ENCODE results near the gene ZC3H7B. TPM values are rescaled to one million over a fixed set of nuclear protein-coding genes. Genes with fewer than 3 reads are reported as not detected.

ZC3H7B gene
- total and polyA plus RNA-seq, 12 donors = 31.2 to 133 (median 77.6) TPM

DNA sequence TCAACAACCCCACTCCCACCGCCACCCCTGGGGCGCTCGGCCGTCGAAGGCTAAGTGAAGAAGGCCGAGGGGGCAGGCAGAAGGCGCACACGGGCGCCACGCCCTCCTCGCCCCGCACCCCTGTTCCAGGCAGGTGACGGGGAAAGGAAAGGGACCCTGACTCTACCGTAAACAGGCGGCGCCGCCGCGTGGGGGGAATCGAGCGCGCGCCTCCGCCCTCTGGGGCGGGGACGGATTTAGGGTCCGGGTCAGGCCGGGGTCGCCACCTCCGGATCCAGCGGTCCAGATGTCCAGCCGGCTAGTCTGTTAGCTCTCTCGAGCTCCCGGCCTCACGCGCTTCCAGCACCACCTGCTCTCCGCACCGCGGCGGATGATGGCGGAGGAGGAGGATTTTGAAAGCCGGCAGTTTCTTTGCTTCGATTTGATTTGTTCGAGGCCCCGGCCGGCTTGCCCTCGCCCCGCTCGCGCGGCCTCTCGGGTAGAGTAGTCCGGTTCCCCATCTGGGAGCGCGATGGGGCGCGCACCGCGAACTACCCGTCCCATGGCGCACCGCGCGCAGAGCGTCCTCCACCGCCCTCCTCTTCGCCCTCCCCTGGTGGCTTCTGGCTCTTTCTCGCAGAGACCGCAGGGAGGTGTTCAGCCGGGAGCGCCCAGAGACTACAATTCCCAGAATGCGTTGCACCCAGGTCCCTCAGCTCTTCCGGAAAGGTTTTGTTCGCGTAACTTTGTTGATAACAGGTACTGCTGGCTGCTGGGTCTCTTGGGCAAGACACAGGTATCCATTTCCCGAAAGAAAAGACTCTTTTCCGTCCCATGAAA, 15.3 kb upstream of the ZC3H7B start, which contains the start of gene RANGAP1:
RANGAP1 (minus strand) TSS at position 368 of the 819 bp plus-strand sequence. CDS start 5,143 bp downstream, outside the sequence.
- WGBS, 4 donors = 0 to 1% (median 0%) methylated on average over 10 to 77 of the region's 77 CpGs
- no peaks in the 10 kb centered on the region for H3K27me3 ChIP-seq

DNA sequence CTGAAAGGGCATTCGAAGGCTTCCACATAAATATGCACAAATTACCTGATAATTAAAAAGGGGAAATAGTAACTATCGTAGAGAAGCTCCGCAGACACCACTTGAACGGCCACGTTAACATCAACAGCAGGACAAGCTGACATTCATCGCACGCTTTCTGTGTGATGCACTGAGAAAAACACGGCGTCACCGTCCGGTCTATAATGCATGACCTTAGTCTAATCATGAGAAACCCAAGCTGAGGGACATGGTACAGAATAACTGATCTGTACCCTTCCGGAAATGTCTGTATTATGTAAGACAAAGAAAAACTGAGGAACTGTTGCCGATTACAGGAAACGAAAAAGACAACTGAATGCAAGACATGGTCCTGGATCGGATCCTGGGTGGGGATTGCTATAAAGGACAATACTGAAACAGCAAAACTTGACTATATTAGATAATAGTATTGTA, 14.7 kb upstream of the ZC3H7B start:
- Histone ChIP-seq H3K9me3 (replicated peaks in 1 of 3) (no peaks in the 10 kb centered on the region), H3K4me1 (replicated peaks in 1 of 2) (peaks cover 0 to 37% of the 10 kb centered on the region in 2 donors), H3K27ac (peak overlapping the region; percentile 80 to 98 (median 86)), H3K36me3 (replicated peaks in 1 of 2) (peaks cover 0 to 8% of the 10 kb centered on the region in 2 donors), H3K27me3 (no peaks in the 10 kb centered on the region), H3K4me3 (peak overlapping the region in 3 of 4 donors; percentile 34 to 86 (median 72))
- peak in 5 of 7 donors; percentile 52 to 78 (median 57) for DNase-seq
- no peak for TF ChIP-seq POLR2A (IDR thresholded peaks at IDR 0.05)
- TF ChIP-seq, protein P1, sequence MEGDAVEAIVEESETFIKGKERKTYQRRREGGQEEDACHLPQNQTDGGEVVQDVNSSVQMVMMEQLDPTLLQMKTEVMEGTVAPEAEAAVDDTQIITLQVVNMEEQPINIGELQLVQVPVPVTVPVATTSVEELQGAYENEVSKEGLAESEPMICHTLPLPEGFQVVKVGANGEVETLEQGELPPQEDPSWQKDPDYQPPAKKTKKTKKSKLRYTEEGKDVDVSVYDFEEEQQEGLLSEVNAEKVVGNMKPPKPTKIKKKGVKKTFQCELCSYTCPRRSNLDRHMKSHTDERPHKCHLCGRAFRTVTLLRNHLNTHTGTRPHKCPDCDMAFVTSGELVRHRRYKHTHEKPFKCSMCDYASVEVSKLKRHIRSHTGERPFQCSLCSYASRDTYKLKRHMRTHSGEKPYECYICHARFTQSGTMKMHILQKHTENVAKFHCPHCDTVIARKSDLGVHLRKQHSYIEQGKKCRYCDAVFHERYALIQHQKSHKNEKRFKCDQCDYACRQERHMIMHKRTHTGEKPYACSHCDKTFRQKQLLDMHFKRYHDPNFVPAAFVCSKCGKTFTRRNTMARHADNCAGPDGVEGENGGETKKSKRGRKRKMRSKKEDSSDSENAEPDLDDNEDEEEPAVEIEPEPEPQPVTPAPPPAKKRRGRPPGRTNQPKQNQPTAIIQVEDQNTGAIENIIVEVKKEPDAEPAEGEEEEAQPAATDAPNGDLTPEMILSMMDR (IDR thresholded peaks at IDR 0.05) = no peak
- intact Hi-C loops (cut with DNase I) = no loop called here
- 0 to 1% (median 0%) methylated on average over 15 of the region's 15 CpGs for WGBS, 4 donors

More for the DNA sequence above, 15.3 kb upstream of the ZC3H7B start, which contains the start of gene RANGAP1:
- TF ChIP-seq POLR2A (IDR thresholded peaks at IDR 0.05) = peak; percentile 41 to 82
- TF ChIP-seq, protein P1 (IDR thresholded peaks at IDR 0.05) = peak in 4 of 6 experiments; percentile 20 to 47 (median 36)
- peaks cover 0 to 8% of the 10 kb centered on the region in 2 donors for H3K36me3 ChIP-seq (replicated peaks in 1 of 2)
- peak; percentile 98 to 99 (median 98) for DNase-seq
- H3K4me3 ChIP-seq = peak within 1 kb of the TSS; percentile 14 to 86 (median 76)
- H3K4me1 ChIP-seq (replicated peaks in 1 of 2) = peaks cover 0 to 37% of the 10 kb centered on the region in 2 donors
- peak within 1 kb of the TSS; percentile 84 to 98 (median 91) for H3K27ac ChIP-seq
- no peaks in the 10 kb centered on the region for H3K9me3 ChIP-seq (replicated peaks in 1 of 3)
- intact Hi-C loops (cut with DNase I) = no loop called here

DNA sequence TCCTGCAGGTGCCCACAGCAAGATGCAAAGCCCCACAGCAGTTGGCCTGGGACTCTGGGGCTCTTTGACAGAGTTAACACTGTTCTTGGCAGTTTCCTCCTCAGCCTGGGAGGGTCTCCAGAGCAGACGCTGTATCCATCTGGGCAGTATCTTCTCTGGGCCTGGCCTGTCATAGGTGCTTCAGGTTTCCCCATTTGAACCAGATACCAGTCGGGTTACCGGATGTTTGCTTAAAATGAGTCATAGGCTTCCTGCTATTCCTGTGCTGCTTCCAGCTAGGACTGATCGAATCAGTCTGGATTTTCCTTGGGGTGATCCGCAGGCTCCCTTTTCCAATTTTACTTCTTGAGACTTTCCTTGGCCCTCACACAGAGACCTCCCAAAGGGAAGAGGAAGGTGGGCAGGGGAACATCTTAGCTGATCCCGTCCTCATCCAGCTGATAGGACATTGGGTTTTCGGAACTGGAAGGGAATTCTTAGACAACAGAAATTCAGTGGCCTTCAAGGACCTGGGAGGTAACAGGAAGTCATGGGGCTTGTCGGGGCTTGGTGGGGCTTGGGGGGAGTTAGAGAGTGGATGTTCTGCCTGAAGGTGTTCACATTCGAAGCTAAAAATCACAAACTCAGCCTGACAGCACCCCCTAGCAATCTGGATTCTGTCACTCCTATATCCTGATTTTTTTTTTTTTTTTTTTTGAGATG, 12.9 kb upstream of the ZC3H7B start:
- no peaks in the 10 kb centered on the region for H3K9me3 ChIP-seq (replicated peaks in 1 of 3)
- peak overlapping the region; percentile 69 to 84 (median 71) for H3K27ac ChIP-seq
- DNase-seq = peak in 6 of 7 donors; percentile 38 to 66 (median 48)
- H3K27me3 ChIP-seq = no peaks in the 10 kb centered on the region
- TF ChIP-seq, protein P1 (IDR thresholded peaks at IDR 0.05) = no peak
- TF ChIP-seq POLR2A (IDR thresholded peaks at IDR 0.05) = peak in 1 of 2 donors; percentile 38
- intact Hi-C loops (cut with DNase I) = no loop called here
- WGBS, 4 donors = 28 to 42% (median 37%) methylated on average over 8 to 9 of the region's 9 CpGs
- no peak overlapping the region for H3K4me3 ChIP-seq
- H3K4me1 ChIP-seq (replicated peaks in 1 of 2) = peaks cover 0 to 37% of the 10 kb centered on the region in 2 donors
- H3K36me3 ChIP-seq (replicated peaks in 1 of 2) = peaks cover 0 to 8% of the 10 kb centered on the region in 2 donors

DNA sequence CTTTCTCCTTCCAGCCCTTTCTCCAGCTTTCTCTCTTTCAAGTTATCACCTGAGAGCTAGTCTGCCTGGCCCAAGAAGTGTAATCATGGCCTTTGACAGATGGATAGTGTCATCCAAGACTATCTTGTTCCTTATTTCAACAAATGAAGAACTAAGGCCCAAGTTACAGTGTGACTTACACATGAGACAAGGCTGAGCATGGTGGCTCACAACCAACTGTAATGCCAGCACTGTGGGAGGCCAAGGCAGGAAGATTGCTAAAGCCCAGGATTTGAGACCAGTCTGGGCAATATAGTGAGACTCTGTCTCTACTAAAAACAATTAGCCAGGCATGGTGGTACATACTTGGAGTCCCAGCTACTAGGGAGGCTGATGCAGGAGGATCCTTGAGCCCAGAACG, 11.7 kb upstream of the ZC3H7B start:
- Histone ChIP-seq H3K4me1 (replicated peaks in 1 of 2) (peaks cover 0 to 31% of the 10 kb centered on the region in 2 donors), H3K36me3 (replicated peaks in 1 of 2) (peaks cover 0 to 2% of the 10 kb centered on the region in 2 donors), H3K27me3 (no peaks in the 10 kb centered on the region), H3K9me3 (replicated peaks in 1 of 3) (no peaks in the 10 kb centered on the region), H3K4me3 (no peak overlapping the region), H3K27ac (peak overlapping the region in 2 of 5 donors; percentile 14 to 75)
- TF ChIP-seq POLR2A (IDR thresholded peaks at IDR 0.05) = no peak
- TF ChIP-seq, protein P1 (IDR thresholded peaks at IDR 0.05) = no peak
- DNase-seq = no peak
- WGBS, 4 donors = 88 to 100% (median 94%) methylated on average over 1 of the region's 1 CpG
- intact Hi-C loops (cut with DNase I) = no loop called here
